NCI-H2107 treated with DMSO at 0.1 percent for 48 hours (cell line): ENCODE data around the gene GNG7.
"Not testable (repeated sequence)": the region's sequence is repeated elsewhere in the genome, so short reads cannot be mapped to it uniquely, and the experiment has no call there.

Experiments used
- DNase-seq: peaks from one replicate; lab custom pipeline; 2025; ENCODE audit not compliant: unreplicated experiment; lab: John Stamatoyannopoulos, UW

GNG7 gene

DNA sequence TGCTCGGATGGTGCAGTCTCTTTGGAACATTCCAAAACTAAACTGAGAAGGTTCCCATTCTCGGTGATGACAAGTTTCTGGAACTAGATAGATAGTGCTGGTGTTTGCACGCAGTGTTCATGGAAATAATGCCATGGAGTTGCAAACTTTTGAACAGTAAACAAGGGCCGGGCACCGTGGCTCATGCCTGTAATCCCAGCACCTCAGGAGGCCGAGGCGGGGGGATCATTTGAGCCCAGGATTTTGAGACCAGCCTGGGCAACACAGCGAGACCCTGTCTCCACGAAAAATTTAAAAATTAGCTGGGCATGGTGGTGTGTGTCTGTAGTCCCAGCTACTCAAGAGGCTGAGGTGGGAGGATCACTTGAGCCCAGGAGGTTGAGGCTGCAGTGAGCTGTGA, 95.7 kb downstream of the GNG7 start:
- DNase-seq: not testable (repeated sequence)

DNA sequence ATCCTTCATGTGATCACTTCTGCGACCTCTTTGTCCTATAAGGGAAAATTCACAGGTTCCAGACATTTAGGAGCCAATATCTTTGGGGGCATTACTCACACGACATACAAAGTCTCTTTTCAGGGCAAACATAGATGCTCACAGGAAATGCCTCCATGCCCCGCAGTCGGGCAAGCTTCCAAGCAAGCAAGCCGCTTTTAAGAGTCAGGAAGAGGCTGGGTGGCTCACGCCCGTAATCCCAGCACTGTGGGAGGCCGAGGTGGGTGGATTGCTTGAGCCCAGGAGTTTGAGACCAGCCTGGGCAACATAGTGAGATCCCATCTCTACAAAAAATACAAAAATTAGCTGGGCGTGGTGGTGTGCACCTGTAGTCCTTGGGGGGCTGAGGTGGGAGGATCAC, 96.6 kb downstream of the GNG7 start:
- not testable (repeated sequence) for DNase-seq

DNA sequence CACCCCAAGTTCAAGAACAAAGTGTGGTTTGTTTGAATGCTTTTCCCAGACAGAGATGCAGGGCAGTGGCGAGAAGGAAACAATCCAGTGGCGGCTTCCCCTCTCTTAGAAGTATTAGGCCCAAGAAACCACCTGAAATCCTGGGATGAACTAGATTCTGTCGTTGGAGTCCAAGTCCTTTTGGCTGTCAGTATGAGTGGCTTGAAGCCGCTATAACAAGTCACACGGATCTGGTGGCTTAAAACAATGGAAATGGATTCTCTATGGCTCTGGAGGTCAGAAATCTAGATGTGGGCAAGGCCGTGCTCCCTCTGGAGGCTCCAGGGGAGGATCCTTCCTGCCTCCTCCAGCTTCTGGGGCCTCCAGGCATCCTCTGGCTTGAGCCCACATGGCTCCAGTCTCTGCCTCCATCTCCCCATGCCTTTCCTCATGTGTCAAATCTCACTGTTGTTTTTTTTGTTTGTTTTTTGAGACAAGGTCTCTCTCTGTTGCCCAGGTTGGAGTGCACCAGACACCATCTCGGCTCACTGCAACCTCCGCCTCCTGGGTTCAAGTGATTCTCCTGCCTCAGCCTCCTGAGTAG, 97.7 kb downstream of the GNG7 start:
- no peak for DNase-seq

- no peak for DNase-seq
Measured at GRCh38 chr19:2603334-2603733, 99.2 kb downstream of the GNG7 start.

DNA sequence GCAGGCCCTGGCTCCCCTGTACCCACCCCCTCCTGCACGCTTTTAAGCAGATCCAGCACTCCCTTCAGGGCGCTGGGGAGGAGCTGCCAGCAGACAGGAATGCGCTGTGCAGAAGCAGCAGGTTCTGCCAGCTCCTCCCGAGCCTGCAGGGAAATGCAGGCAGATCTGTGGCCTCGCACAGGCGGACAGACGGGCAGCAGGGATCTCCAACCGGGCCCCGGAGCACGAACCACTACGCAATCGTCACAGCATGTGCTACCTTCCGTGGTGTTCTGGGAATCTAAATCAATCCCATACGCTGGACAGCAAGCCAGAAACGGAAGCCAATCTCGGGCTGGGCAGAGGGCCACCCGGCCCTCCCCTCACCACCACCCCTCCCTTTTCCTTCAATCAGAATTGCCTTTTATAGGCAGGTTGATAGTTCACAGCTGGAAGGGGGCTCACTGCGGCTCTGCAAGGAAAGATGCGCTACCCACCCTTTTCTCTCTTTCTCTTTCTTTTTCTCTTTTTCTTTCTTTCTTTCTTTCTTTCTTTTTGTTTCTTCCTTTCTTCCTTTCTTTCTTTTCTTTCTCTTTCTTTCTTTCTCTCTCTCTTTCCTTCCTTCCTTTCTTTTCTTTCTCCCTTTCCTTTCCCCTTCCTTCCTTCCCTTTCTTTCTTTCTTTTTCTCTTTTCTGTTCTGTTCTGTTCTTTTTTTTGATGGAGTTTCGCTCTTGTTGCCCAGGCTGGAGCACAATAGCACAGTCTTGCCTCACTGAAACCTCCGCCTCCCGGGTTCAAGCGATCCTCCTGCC, 99.9 kb downstream of the GNG7 start:
- DNase-seq: no peak

GRCh38 chr19:2600914-2601870, 101.3 kb downstream of the GNG7 start:
- DNase-seq: no peak

- DNase-seq: no peak
Measured at GRCh38 chr19:2594319-2594718, 108.2 kb downstream of the GNG7 start.

- no peak for DNase-seq
Measured at GRCh38 chr19:2592824-2593223, 109.7 kb downstream of the GNG7 start.

- DNase-seq: no peak
Measured at GRCh38 chr19:2591537-2592291, 110.8 kb downstream of the GNG7 start.

DNA sequence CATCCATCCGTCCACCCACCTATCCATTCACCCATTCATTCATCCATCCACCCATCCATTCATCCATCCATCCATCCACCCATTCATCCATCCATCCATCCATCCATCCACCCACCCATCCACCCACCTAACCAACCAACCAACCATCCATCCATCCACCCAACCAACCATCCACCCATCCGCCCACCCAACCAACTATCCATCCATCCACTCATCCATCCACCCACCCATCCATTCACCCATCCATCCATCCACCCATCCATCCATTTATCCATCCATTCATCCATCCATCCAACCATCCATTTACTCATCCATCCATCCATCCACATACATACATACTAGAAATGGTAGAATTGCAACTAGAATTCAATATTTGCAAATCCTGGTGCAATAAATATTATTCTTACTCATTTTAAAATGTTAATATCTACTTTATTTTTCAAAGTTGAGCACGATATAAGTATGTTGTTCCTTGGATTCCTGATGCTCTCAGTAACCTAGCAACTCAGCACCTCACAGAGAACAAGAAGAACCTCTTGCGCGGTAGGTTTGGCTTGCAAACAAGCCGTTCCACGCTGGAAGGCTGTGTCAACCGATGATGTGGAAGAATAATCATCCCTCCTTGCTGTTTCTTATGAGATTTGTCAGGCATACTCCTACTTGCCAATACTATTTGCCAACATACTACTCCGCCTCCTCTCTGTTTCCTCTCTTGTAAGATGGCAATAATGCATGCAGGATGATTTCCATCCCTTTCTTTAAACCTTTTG, 111.7 kb downstream of the GNG7 start:
- no peak for DNase-seq

- DNase-seq: no peak
Measured at GRCh38 chr19:2589441-2589840, 113.1 kb downstream of the GNG7 start.

DNA sequence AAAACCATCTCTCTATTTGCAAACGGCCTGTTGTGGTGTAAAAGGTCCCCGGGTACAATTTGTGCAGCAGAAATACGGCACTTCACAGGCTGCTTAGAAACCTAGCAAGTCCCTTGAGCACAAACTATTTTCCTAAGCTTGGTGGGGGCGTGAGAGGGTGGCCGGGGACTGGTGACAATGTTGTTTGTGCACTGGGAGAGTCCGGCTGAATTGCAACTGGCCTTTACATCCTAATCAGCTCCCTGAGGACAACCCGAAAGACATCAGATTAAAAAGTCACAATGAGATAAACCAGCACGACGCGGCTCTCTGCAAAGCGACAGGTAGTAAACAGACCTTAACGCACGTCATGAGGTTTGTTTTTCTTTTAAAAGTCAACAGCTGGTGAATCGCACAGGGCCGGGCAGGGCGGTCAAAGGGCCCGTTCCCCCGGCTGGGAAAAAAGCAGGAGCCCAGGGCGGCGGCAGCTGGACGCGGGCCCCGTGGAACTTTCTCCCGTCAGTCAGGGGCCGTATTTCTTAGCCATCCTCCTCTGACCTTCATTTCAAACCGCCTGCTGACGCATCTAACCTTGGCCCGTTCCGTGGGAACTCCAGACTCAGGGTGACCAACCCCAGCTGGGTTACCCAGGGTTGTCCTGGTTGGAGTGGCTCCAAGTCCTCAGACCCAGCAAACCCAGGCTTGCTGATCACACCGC, 114.3 kb downstream of the GNG7 start:
- no peak for DNase-seq

DNA sequence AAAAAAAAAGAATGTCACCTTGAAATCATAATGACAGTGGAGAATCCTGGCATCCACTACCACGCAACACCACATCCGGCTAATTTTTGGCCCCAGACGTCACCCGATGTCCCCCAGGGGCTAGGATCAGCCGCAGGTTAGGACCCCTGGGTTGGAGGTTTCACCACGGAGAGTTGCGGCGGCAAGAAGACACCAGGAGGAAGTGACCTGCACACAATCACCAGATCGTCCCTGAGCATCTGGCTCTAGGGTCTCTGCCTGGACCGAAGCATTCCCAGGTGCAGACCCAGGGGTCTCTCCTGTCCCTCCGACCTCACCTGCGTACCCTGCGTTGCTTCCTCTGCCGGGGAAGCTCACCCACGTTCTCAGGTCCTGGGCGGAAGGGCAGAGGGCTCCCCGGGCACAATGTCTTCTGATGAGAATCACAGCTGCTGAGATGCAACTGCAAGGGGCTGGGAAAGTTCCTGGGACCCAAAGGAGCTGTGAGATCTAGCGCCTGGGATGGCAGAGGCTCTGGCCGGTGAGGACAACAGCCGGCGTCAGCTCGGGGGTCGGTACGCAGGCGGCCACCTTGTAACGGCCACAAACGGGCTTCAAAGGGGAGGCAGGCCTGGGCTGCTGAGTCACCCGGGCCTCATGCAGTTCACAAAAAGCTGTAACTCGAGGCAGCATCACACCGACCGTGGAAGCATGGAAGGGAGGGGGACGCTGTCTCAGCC, 115.3 kb downstream of the GNG7 start:
- no peak for DNase-seq

DNA sequence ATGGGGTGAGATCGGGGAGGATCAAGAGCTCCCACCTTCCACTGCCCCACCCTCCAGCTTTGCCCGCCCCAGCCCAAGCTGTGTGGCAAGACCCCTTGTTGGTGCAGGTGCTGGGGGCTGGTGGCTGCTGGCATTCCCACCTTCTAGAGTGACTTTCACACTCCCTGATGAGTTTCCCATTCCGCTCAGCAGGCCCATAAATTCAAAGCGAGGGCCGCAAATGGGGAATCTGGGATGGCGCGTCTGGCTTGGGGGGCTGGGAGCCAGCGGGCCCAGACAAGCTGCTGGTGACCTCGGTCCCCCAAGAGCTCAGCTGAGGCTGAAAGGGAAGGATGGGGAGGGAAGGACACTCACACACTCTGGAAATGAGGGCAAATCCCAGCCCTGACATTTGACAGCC, 116.3 kb downstream of the GNG7 start:
- no peak for DNase-seq

GRCh38 chr19:2584002-2584401, 118.5 kb downstream of the GNG7 start:
- no peak for DNase-seq

- DNase-seq: no peak
Measured at GRCh38 chr19:2582984-2583956, 119.2 kb downstream of the GNG7 start.

- DNase-seq: not testable (repeated sequence)
Measured at GRCh38 chr19:2580396-2580795, 122.1 kb downstream of the GNG7 start.
